Adrenal gland (tissue), 5 donors: ENCODE measurements around the gene KIRREL3.

Experiments
- CTCF ChIP-seq, 6 experiments: fragments of 450-650 bp in 4 of 6; fragments of 200-600 bp in 2 of 6; sonication (generic) in 1 of 6; IDR thresholded peaks; 1 replicate in 5 of 6; 2 replicates in 1 of 6; pipeline versions ENCODE4 v1.5.1 to v1.8.0; 2016 to 2021; ENCODE audit warnings: antibody characterized with exemption in 6 of 6, mild to moderate bottlenecking in 2 of 6, moderate library complexity in 1 of 6
- POLR2A ChIP-seq, 2 donors: fragments of 450-650 bp; IDR thresholded peaks; one replicate each; pipeline ENCODE4 v1.6.1; 2017; ENCODE audit warnings: antibody characterized with exemption in 2 of 2, mild to moderate bottlenecking in 2 of 2, moderate library complexity in 1 of 2
- donor health status: DM: no; HTN: no; CAD: no.

GRCh38 chr11:126438691-126439090 is 561.9 kb downstream of the KIRREL3 start:
- no peak for TF ChIP-seq CTCF (IDR thresholded peaks at IDR 0.05)
- TF ChIP-seq POLR2A (IDR thresholded peaks at IDR 0.05) = no peak
